HL-60 (cell line): ENCODE data around the gene TPCN2.

Source experiments
- GABPA ChIP-seq: IDR thresholded peaks from 2 replicates; pipeline ENCODE4 v1.6.1; 2012; ENCODE audit warnings: low read depth
- TF ChIP-seq, protein P1 (sequence below): IDR thresholded peaks from one replicate; pipeline ENCODE4 v1.5.1; 2011; ENCODE audit warnings: low read length, control low read depth, inconsistent platforms; ENCODE audit not compliant: insufficient read depth

DNA sequence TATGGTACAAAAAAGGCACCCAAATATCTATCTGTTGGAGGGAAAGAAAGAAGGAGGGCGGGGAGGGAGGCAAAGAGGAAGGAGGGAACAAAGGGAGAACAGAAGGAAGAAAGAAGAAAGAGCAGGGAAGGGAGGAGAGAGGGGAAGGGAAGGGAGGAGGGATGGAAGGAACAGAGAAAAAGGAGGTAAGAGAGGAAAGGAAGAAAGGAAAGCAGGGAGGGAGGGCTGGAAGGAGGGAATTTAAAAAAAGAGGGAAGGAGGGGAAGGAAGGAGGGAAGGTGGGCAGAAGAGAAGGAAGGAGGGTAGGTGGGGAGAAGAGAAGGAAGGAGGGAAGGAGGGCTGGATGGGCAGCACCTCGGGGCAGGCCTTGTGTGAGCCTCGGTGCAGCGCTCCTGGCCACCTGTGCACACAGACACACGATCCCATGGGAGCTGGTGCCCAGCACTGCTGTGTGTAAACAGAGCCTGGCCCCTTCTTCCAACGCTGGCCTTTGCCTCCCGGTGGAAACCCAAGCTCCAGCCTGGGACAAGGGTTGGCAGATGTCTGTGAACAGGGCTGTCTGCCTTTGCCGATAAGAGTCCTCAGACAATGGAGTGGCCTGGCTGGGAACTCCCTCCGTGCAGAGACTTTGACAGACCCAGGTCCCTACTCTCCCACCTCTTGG is 130.2 kb downstream of the TPCN2 start:
- TF ChIP-seq, protein P1, sequence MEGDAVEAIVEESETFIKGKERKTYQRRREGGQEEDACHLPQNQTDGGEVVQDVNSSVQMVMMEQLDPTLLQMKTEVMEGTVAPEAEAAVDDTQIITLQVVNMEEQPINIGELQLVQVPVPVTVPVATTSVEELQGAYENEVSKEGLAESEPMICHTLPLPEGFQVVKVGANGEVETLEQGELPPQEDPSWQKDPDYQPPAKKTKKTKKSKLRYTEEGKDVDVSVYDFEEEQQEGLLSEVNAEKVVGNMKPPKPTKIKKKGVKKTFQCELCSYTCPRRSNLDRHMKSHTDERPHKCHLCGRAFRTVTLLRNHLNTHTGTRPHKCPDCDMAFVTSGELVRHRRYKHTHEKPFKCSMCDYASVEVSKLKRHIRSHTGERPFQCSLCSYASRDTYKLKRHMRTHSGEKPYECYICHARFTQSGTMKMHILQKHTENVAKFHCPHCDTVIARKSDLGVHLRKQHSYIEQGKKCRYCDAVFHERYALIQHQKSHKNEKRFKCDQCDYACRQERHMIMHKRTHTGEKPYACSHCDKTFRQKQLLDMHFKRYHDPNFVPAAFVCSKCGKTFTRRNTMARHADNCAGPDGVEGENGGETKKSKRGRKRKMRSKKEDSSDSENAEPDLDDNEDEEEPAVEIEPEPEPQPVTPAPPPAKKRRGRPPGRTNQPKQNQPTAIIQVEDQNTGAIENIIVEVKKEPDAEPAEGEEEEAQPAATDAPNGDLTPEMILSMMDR, result no peak
- TF ChIP-seq GABPA, result no peak
